NCI-H345 treated with DMSO at 0.1 percent for 48 hours (cell line): Measurements from ENCODE around the gene TUFT1.
"Not testable (repeated sequence)": the region's sequence is repeated elsewhere in the genome, so short reads cannot be mapped to it uniquely, and the experiment has no call there.

Source experiments
- DNase-seq: peaks from one replicate; lab custom pipeline; 2025; ENCODE audit not compliant: unreplicated experiment; lab: John Stamatoyannopoulos, UW

The TUFT1 gene

GRCh38 chr1:151512326-151512725, 27.8 kb upstream of the TUFT1 start:
- DNase-seq = no peak

GRCh38 chr1:151512801-151513625, 27.1 kb upstream of the TUFT1 start:
- DNase-seq = no peak

- no peak for DNase-seq
These were observed 26.4 kb upstream of the TUFT1 start for GRCh38 chr1:151513626-151514121.

GRCh38 chr1:151514366-151514765, 25.7 kb upstream of the TUFT1 start:
- DNase-seq = no peak

- no peak for DNase-seq
These were observed 24.8 kb upstream of the TUFT1 start for GRCh38 chr1:151515265-151515664.

- no peak for DNase-seq
These were observed 24.0 kb upstream of the TUFT1 start for GRCh38 chr1:151516031-151516511.

GRCh38 chr1:151518431-151518830, 21.7 kb upstream of the TUFT1 start:
- no peak for DNase-seq

GRCh38 chr1:151518936-151519335, 21.2 kb upstream of the TUFT1 start:
- DNase-seq = no peak

GRCh38 chr1:151519667-151520066, 20.4 kb upstream of the TUFT1 start:
- no peak for DNase-seq

- DNase-seq = no peak
These were observed 19.8 kb upstream of the TUFT1 start for GRCh38 chr1:151520359-151520758.

- DNase-seq = not testable (repeated sequence)
These were observed 17.7 kb upstream of the TUFT1 start for GRCh38 chr1:151522427-151522826.

GRCh38 chr1:151523326-151523725, 16.8 kb upstream of the TUFT1 start:
- DNase-seq = no peak

- no peak for DNase-seq
These were observed 15.4 kb upstream of the TUFT1 start for GRCh38 chr1:151524736-151525135.

GRCh38 chr1:151526735-151527525, 13.2 kb upstream of the TUFT1 start:
- no peak for DNase-seq

- no peak for DNase-seq
These were observed 10.9 kb upstream of the TUFT1 start for GRCh38 chr1:151529211-151529702.

GRCh38 chr1:151529781-151530180, 10.3 kb upstream of the TUFT1 start:
- DNase-seq = no peak

- no peak for DNase-seq
These were observed 9.6 kb upstream of the TUFT1 start for GRCh38 chr1:151530461-151530860.

- no peak for DNase-seq
These were observed 6.2 kb upstream of the TUFT1 start for GRCh38 chr1:151533870-151534269.

GRCh38 chr1:151534662-151535278, 5.3 kb upstream of the TUFT1 start:
- DNase-seq = peak; percentile 56

GRCh38 chr1:151535326-151536271, 4.5 kb upstream of the TUFT1 start:
- no peak for DNase-seq
